K562 (cell line): Measurements from ENCODE around the gene RDH16. TPM values are rescaled to one million over a fixed set of nuclear protein-coding genes. Genes with fewer than 3 reads are reported as not detected.

ENCODE experiments used
- ATAC-seq: fragments of 200-7000 bp; cut with Tn5 transposase; 3 replicates; pipeline ENCODE4 v1.9.1; 2020; ENCODE audit warnings: moderate library complexity
- BruUV-seq: library from RNA; stranded (reverse); fragments of 400-500 nt; replicated peaks from 2 replicates; lab custom pipeline; 2021; lab: Mats Ljungman, UMichigan
- CTCF ChIA-PET: fragments of 300-600 bp; formaldehyde crosslinking; extraction: SDS; loops from one replicate; lab custom pipeline; 2021; ENCODE audit warnings: low intra/inter-chr PET ratio; lab: Yijun Ruan, JAX
- POLR2A ChIA-PET: fragments of 300-600, 350-650 bp; sonication (Branson Sonifier 250); formaldehyde crosslinking; extraction: SDS; loops from one replicate; lab custom pipeline; 2021; ENCODE audit warnings: antibody characterized with exemption, inconsistent platforms; lab: Yijun Ruan, JAX
- DNase-seq, 4 experiments: peaks; one replicate each; pipeline versions ENCODE4 v3.0.0 to v3.0.0-alpha.2; 2011 to 2018; ENCODE audit warnings: low spot score in 3 of 4, mixed read lengths in 3 of 4; ENCODE audit errors: extremely low read depth in 1 of 4
- FAIRE-seq: peaks from 2 replicates; lab custom pipeline; 2011; peaks lifted over from hg19 to GRCh38; lab: Jason Lieb, UNC
- H2AFZ ChIP-seq: 2 replicates; pipeline ENCODE4 v1.6.0; 2011; ENCODE audit warnings: low read depth, low read length, control low read depth, inconsistent platforms
- H3K27ac ChIP-seq: fragments of 200-600 bp; 3 replicates; pipeline ENCODE4 v1.8.0; 2011; ENCODE audit warnings: low read depth, mild to moderate bottlenecking, control low read depth, inconsistent platforms, low read length, moderate library complexity, mixed read lengths; ENCODE audit errors: extremely low read depth
- H3K27me3 ChIP-seq, 2 experiments: fragments of 300-600 bp in 1 of 2; 2 replicates in 1 of 2; 3 replicates in 1 of 2; pipeline versions ENCODE4 v1.6.0 to v1.8.0; 2011; ENCODE audit warnings: inconsistent platforms in 2 of 2, low read length in 2 of 2, mild to moderate bottlenecking in 1 of 2, mixed read lengths in 1 of 2, moderate library complexity in 1 of 2; ENCODE audit not compliant: control insufficient read depth in 2 of 2, insufficient read depth in 2 of 2
- H3K36me3 ChIP-seq: fragments of 300-600 bp; 3 replicates; pipeline ENCODE4 v1.8.0; 2011; ENCODE audit warnings: mild to moderate bottlenecking, low read length, inconsistent platforms; ENCODE audit not compliant: control insufficient read depth, insufficient read depth
- H3K4me1 ChIP-seq, 2 experiments: fragments of 200-600 bp in 1 of 2; replicated peaks in 1 of 2; 2 replicates in 1 of 2; 3 replicates in 1 of 2; pipeline versions ENCODE4 v1.5.1 to v1.8.0; 2011; ENCODE audit warnings: inconsistent platforms in 2 of 2, low read length in 2 of 2, mild to moderate bottlenecking in 1 of 2, mixed read lengths in 1 of 2, moderate library complexity in 1 of 2; ENCODE audit not compliant: control insufficient read depth in 2 of 2, insufficient read depth in 2 of 2
- H3K4me2 ChIP-seq: 2 replicates; pipeline ENCODE4 v1.6.1; 2011; ENCODE audit warnings: low read length, control low read depth, inconsistent platforms, mixed read lengths; ENCODE audit not compliant: insufficient read depth
- H3K4me3 ChIP-seq: fragments of 200-600 bp; sonication (generic), shearing (Covaris generic); 2 replicates; pipeline ENCODE4 v1.5.1; 2016; ENCODE audit warnings: control low read depth, inconsistent platforms
- H3K79me2 ChIP-seq: fragments of 200-600 bp; 3 replicates; pipeline ENCODE4 v1.8.0; 2011; ENCODE audit warnings: low read length, inconsistent platforms; ENCODE audit not compliant: control insufficient read depth, insufficient read depth
- H3K9ac ChIP-seq, 2 experiments: 2 replicates each; pipeline versions ENCODE4 v1.6.0 to v1.6.1; 2011; ENCODE audit warnings: low read depth in 2 of 2, low read length in 2 of 2, control low read depth in 1 of 2, inconsistent platforms in 1 of 2, mild to moderate bottlenecking in 1 of 2, mixed read lengths in 1 of 2; ENCODE audit not compliant: insufficient read depth in 1 of 2
- H3K9me1 ChIP-seq: one replicate; pipeline ENCODE4 v1.6.0; 2011; ENCODE audit warnings: inconsistent platforms, mild to moderate bottlenecking, low read length, moderate library complexity; ENCODE audit not compliant: control insufficient read depth, insufficient read depth
- H3K9me3 ChIP-seq: replicated peaks from 2 replicates; pipeline ENCODE4 v1.5.1; 2011; ENCODE audit warnings: low read depth, low read length, inconsistent platforms; ENCODE audit not compliant: control insufficient read depth, insufficient read depth
- H4K20me1 ChIP-seq: replicated peaks from 2 replicates; pipeline ENCODE4 v1.6.1; 2011; ENCODE audit warnings: low read length, inconsistent platforms, mixed read lengths; ENCODE audit not compliant: control insufficient read depth, insufficient read depth
- ASH1L ChIP-seq: fragments of 450-650 bp; IDR thresholded peaks from 2 replicates; pipeline ENCODE4 v1.6.1; 2018; ENCODE audit warnings: borderline replicate concordance, mild to moderate bottlenecking, low read depth; ENCODE audit not compliant: partially characterized antibody
- BRD9 ChIP-seq: fragments of 450-650 bp; IDR thresholded peaks from 2 replicates; pipeline ENCODE4 v1.6.1; 2018; ENCODE audit warnings: low read depth; ENCODE audit not compliant: partially characterized antibody
- CUX1 ChIP-seq: fragments of 200-800 bp; sonication (Bioruptor generic); IDR thresholded peaks from 2 replicates; pipeline ENCODE4 v1.6.1; 2016; ENCODE audit warnings: missing genetic modification characterization, missing compliant biosample characterization
- HOXB6 ChIP-seq: fragments of 250-450 bp; sonication (Bioruptor Pico); IDR thresholded peaks from 2 replicates; pipeline ENCODE4 v1.5.1; 2022; ENCODE audit warnings: mild to moderate bottlenecking, borderline replicate concordance
- RBM15 ChIP-seq: fragments of 200-400 bp; formaldehyde crosslinking; IDR thresholded peaks from 2 replicates; pipeline ENCODE4 v1.6.1; 2018; ENCODE audit warnings: mild to moderate bottlenecking, low read length, moderate library complexity; ENCODE audit not compliant: insufficient read depth
- SETDB1 ChIP-seq: IDR thresholded peaks from one replicate; pipeline ENCODE4 v1.6.1; 2012; ENCODE audit warnings: low read length, control low read depth, inconsistent platforms
- TCFL5 ChIP-seq: fragments of 250-450 bp; sonication (Bioruptor Pico); conservative IDR thresholded peaks from 2 replicates; pipeline ENCODE4 v1.6.1; 2021; ENCODE audit warnings: mild to moderate bottlenecking, moderate library complexity, matching md5 sums
- TEAD4 ChIP-seq, 2 experiments: sonication (generic) in 1 of 2; formaldehyde crosslinking in 1 of 2; IDR thresholded peaks; 2 replicates each; pipeline versions ENCODE4 v1.6.1 to v1.8.0; 2012 to 2022; ENCODE audit warnings: borderline replicate concordance in 1 of 2, inconsistent platforms in 1 of 2, low read length in 1 of 2, mild to moderate bottlenecking in 1 of 2, missing genetic modification reagents in 1 of 2
- WGBS: fragments of 100-300 bp; shearing (Covaris generic); methylation state at CpG from one replicate; pipeline ENCODE4 v1.1.6; 2016; ENCODE audit warnings: low coverage, mixed read lengths; ENCODE audit not compliant: insufficient coverage; ENCODE audit errors: missing lambda C conversion rate; 5-methylcytosine and 5-hydroxymethylcytosine counted together
- in situ Hi-C: fragments of 300-500 bp; cut with MboI; formaldehyde crosslinking; loops from 4 replicates; pipeline ENCODE4 v1.15.0; 2018; ENCODE audit warnings: inconsistent platforms, mixed read lengths
- intact Hi-C: fragments of 100-400 bp; cut with micrococcal nuclease; formaldehyde crosslinking; loops from 2 replicates; pipeline ENCODE4 v1.14.2; 2022
- polyA plus RNA-seq, 8 experiments: library from polyadenylated mRNA; depleted of rRNA in 4 of 8; stranded (reverse) in 5 of 8; unstranded in 3 of 8; fragments of >200 nt; fragmentation: Nextera tagmentation in 2 of 8; fragmentation: Illumina TruSeq in 1 of 8; extraction: Ambion mirVana in 2 of 8; extraction: Trizol in 1 of 8; gene quantifications; 2 replicates each; pipeline versions ENCODE4 v1.2.1 to v1.2.3, GENCODE V29; 2011 to 2014; ENCODE audit warnings: inconsistent platforms in 1 of 8, missing spikeins in 1 of 8
- total RNA-seq, 7 experiments: library from RNA; depleted of rRNA in 6 of 7; stranded (reverse); fragments of >200 nt in 6 of 7; fragmentation: Illumina TruSeq in 2 of 7; extraction: Trizol in 2 of 7; gene quantifications; 2 replicates each; pipeline versions ENCODE4 v1.2.1 to v1.2.3, GENCODE V29; 2011 to 2021; ENCODE audit warnings: low replicate concordance in 1 of 7
- TF ChIP-seq, protein P1 (sequence below): fragments of 450-650 bp; formaldehyde crosslinking; IDR thresholded peaks from 2 replicates; pipeline ENCODE4 v1.4.0; 2020; ENCODE audit warnings: mild to moderate bottlenecking, moderate library complexity
- TF ChIP-seq, protein P2 (sequence below): sonication (generic); formaldehyde crosslinking; IDR thresholded peaks from 2 replicates; pipeline ENCODE4 v1.8.1; 2023; ENCODE audit warnings: mild to moderate bottlenecking, missing genetic modification reagents

Gene RDH16
- total and polyA plus RNA-seq, 9 of the 15 experiments (the other 6 are each of a cell fraction or from before 2014, with no cell fraction given) = 0.11 to 0.52 (median 0.22) TPM; not detected in 1

GRCh38 chr12:57001448-57001906 lies 44.1 kb upstream of the RDH16 start:
- intact Hi-C loops = loop anchor here (1.0 to 10.0 kb wide), 5 partner anchors 13 to 367 kb away; partner anchors contain the start of gene BAZ2A
- Histone ChIP-seq H3K4me3 (no peak overlapping the region), H3K9ac (no peak overlapping the region; a peak in 1 of 4 replicates), H3K27me3 (no peaks in the 10 kb centered on the region), H3K9me1 (peaks cover 3% of the 10 kb centered on the region), H4K20me1 (no peaks in the 10 kb centered on the region; the same call in 1 of the 2 replicates), H3K36me3 (peaks cover 63% of the 10 kb centered on the region), H3K9me3 (no peaks in the 10 kb centered on the region), H3K27ac (no peak overlapping the region; the same call in 2 of the 3 replicates), H2AFZ (no peak overlapping the region), H3K79me2 (peaks cover 55% of the 10 kb centered on the region), H3K4me1 (peaks cover 22 to 24% of the 10 kb centered on the region in 2 experiments; a peak in 4 of 5 replicates), H3K4me2 (peak overlapping the region; percentile 40; the same call in 1 of the 2 replicates)
- ChIA-PET CTCF (interaction anchor here (0.6 to 2.1 kb wide), 7 partner anchors 14 to 244 kb away, joined by 3 to 30 read pairs (median 5); no protein-coding TSS in a partner anchor), POLR2A (interaction anchor here (0.5 to 2.6 kb wide), 10 partner anchors 9 to 321 kb away, joined by 3 to 8 read pairs (median 4); partner anchors contain the start of gene NACA)
- ATAC-seq (peak; percentile 85), FAIRE-seq (peak; percentile 97), DNase-seq (peak; percentile 82 to 91 (median 84))
- BruUV-seq = no TSS peak
- in situ Hi-C loops = loop anchor here (5.0 kb wide), 2 partner anchors 164 to 244 kb away; no protein-coding TSS in a partner anchor
- 18% methylated on average over 13 of the region's 13 CpGs for WGBS
- TF ChIP-seq BRD9 (no peak), TEAD4 (IDR thresholded peaks at IDR 0.05; ENCODE audit: low read length) (peak; percentile 85), TEAD4 (CRISPR knock-in tag; IDR thresholded peaks at IDR 0.05; ENCODE audit: borderline replicate concordance) (peak; percentile 81), ASH1L (no peak), CUX1 (CRISPR knock-in tag) (no peak), HOXB6 (CRISPR knock-in tag) (no peak), SETDB1 (no peak), RBM15 (no peak), TCFL5 (CRISPR knock-in tag) (no peak)
- TF ChIP-seq, protein P1, sequence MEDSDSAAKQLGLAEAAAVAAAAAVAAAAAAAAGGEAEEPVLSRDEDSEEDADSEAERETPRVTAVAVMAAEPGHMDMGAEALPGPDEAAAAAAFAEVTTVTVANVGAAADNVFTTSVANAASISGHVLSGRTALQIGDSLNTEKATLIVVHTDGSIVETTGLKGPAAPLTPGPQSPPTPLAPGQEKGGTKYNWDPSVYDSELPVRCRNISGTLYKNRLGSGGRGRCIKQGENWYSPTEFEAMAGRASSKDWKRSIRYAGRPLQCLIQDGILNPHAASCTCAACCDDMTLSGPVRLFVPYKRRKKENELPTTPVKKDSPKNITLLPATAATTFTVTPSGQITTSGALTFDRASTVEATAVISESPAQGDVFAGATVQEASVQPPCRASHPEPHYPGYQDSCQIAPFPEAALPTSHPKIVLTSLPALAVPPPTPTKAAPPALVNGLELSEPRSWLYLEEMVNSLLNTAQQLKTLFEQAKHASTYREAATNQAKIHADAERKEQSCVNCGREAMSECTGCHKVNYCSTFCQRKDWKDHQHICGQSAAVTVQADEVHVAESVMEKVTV (CRISPR knock-in tag) = peak; percentile 90
- TF ChIP-seq, protein P2, sequence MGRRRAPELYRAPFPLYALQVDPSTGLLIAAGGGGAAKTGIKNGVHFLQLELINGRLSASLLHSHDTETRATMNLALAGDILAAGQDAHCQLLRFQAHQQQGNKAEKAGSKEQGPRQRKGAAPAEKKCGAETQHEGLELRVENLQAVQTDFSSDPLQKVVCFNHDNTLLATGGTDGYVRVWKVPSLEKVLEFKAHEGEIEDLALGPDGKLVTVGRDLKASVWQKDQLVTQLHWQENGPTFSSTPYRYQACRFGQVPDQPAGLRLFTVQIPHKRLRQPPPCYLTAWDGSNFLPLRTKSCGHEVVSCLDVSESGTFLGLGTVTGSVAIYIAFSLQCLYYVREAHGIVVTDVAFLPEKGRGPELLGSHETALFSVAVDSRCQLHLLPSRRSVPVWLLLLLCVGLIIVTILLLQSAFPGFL (CRISPR knock-in tag) = no peak
